Measurements from ENCODE around the gene CSRP2.
A peak's percentile ranks its signal among the peaks of the same experiment; 100 is the strongest.

CSRP2 gene

GRCh38 chr12:76863005-76863670 lies 15.7 kb downstream of the CSRP2 start:
- no peak for DNase-seq (ENCODE audit: low spot score)

GRCh38 chr12:76860256-76860655 lies 18.6 kb downstream of the CSRP2 start:
- DNase-seq (ENCODE audit: low spot score): no peak

GRCh38 chr12:76859611-76860010 lies 19.2 kb downstream of the CSRP2 start:
- no peak for DNase-seq (ENCODE audit: low spot score)

GRCh38 chr12:76856018-76856644 lies 22.7 kb downstream of the CSRP2 start:
- no peak for DNase-seq (ENCODE audit: low spot score)

GRCh38 chr12:76855271-76855670 lies 23.5 kb downstream of the CSRP2 start:
- no peak for DNase-seq (ENCODE audit: low spot score)

GRCh38 chr12:76852106-76852505 lies 26.7 kb downstream of the CSRP2 start:
- no peak for DNase-seq (ENCODE audit: low spot score)

- no peak for DNase-seq (ENCODE audit: low spot score)
These were observed 30.7 kb downstream of the CSRP2 start for GRCh38 chr12:76848132-76848531.

GRCh38 chr12:76847260-76847659 lies 31.6 kb downstream of the CSRP2 start:
- no peak for DNase-seq (ENCODE audit: low spot score)

GRCh38 chr12:76836633-76837032 lies 42.2 kb downstream of the CSRP2 start:
- no peak for DNase-seq (ENCODE audit: low spot score)

GRCh38 chr12:76830436-76830835 lies 48.4 kb downstream of the CSRP2 start:
- DNase-seq (ENCODE audit: low spot score): no peak

- DNase-seq (ENCODE audit: low spot score): peak; percentile 26
These were observed 57.8 kb downstream of the CSRP2 start for GRCh38 chr12:76820888-76821482.

- DNase-seq (ENCODE audit: low spot score): no peak
These were observed 64.8 kb downstream of the CSRP2 start for GRCh38 chr12:76813972-76814371.

GRCh38 chr12:76813265-76813664 lies 65.6 kb downstream of the CSRP2 start:
- DNase-seq (ENCODE audit: low spot score): no peak

- DNase-seq (ENCODE audit: low spot score): no peak
These were observed 66.8 kb downstream of the CSRP2 start for GRCh38 chr12:76811976-76812375.

- DNase-seq (ENCODE audit: low spot score): no peak
These were observed 68.0 kb downstream of the CSRP2 start for GRCh38 chr12:76810671-76811419.
